ENCODE results near the gene PSMG3.

PSMG3 gene

DNA sequence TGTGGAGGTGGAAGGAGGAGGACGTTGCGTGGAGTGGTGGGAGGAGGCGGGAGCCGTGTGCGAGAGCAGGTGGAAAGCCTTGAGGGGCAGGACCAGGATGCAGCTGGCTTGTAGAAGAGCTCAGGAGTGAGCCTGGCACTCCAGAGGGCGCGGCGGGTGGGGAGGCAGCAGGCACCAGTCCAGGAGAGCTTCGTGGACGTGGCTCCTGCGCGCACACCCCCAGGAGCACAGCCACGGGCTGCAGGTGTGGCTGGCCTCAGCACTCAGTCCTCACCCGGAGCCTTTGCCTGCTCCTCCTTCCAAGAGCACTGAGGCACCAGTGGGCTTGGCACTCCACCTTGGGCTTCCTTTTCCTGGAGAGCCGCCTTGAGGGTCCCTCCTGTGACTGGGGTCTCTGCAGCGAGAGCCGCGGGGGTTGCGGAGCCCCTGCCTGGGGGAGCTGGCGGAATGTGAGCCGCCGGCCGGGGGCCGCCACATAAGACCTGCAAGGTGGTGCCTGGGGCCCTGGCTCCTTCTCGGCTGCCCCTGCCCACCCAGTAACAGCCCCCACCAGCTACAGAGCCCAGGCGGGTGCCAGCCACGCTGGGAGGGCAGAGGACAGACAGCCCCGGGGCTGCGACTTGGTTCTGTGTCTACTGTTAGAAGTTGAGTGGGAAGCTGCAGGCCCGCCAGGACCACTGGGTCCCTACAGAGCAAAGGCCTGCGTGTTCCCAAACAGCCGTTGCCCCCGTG lies 28.2 kb downstream of the PSMG3 start (continued):
- TF ChIP-seq IKZF3 (tag by site-specific recombination; IDR thresholded peaks at IDR 0.05) (no peak), ZNF707 (tag by site-specific recombination; IDR thresholded peaks at IDR 0.05) (no peak), ZNF16 (tag by site-specific recombination; IDR thresholded peaks at IDR 0.05; ENCODE audit: low read depth) (no peak)

- no peak overlapping the region for H3K4me3 ChIP-seq (ENCODE audit: low read depth, low read length)
- H3K27ac ChIP-seq (ENCODE audit: extremely low read depth, low read depth, low read length), result no peak overlapping the region
- TF ChIP-seq PRDM6 (tag by site-specific recombination; IDR thresholded peaks at IDR 0.05) (no peak), SETDB1 (IDR thresholded peaks at IDR 0.05; ENCODE audit: insufficient read length, low read length) (no peak), ZNF596 (tag by site-specific recombination; IDR thresholded peaks at IDR 0.05) (no peak), ZNF792 (tag by site-specific recombination; IDR thresholded peaks at IDR 0.05) (no peak), ZFHX2 (tag by site-specific recombination; conservative IDR thresholded peaks at IDR 0.05) (peak; percentile 49)
- peaks cover 0 to 22% of the 10 kb centered on the region in 2 experiments; a peak in 1 of 3 replicates for H3K36me3 ChIP-seq (ENCODE audit: control insufficient read depth in 2 of 2, insufficient read depth in 1 of 2, low read length in 2 of 2)
- ChIA-PET CTCF (interaction anchor here (0.6 kb wide), 1 partner anchor 406 kb away, joined by 3 read pairs; no protein-coding TSS in a partner anchor), POLR2A (interaction anchor here (0.6 to 6.8 kb wide), 3 partner anchors 15 to 1338 kb away, joined by 3 to 40 read pairs (median 6); partner anchors contain the start of gene TMEM184A)
- peaks cover 14% of the 10 kb centered on the region; the same call in 1 of the 2 replicates for H3K4me1 ChIP-seq (ENCODE audit: control insufficient read depth, insufficient read depth, low read length)
- H3K9me3 ChIP-seq (ENCODE audit: control insufficient read depth, insufficient read depth, low read depth, low read length), result no peaks in the 10 kb centered on the region
Measured at GRCh38 chr7:1540776-1541271, 29.0 kb downstream of the PSMG3 start.

- Histone ChIP-seq H3K27ac (ENCODE audit: extremely low read depth, low read depth, low read length) (no peak overlapping the region), H3K36me3 (ENCODE audit: control insufficient read depth in 2 of 2, insufficient read depth in 1 of 2, low read length in 2 of 2) (peaks cover 0 to 22% of the 10 kb centered on the region in 2 experiments; a peak in 1 of 3 replicates), H3K4me1 (ENCODE audit: control insufficient read depth, insufficient read depth, low read length) (peaks cover 14% of the 10 kb centered on the region; the same call in 1 of the 2 replicates), H3K9me3 (ENCODE audit: control insufficient read depth, insufficient read depth, low read depth, low read length) (no peaks in the 10 kb centered on the region), H3K4me3 (ENCODE audit: low read depth, low read length) (no peak overlapping the region)
- TF ChIP-seq ZNF211 (tag by site-specific recombination; IDR thresholded peaks at IDR 0.05; ENCODE audit: low read depth) (no peak), RBAK (tag by site-specific recombination; IDR thresholded peaks at IDR 0.05) (no peak), ZNF510 (tag by site-specific recombination; IDR thresholded peaks at IDR 0.05; ENCODE audit: insufficient replicate concordance) (no peak), ZFP41 (tag by site-specific recombination; IDR thresholded peaks at IDR 0.05; ENCODE audit: borderline replicate concordance) (no peak), ZNF624 (tag by site-specific recombination; IDR thresholded peaks at IDR 0.05) (no peak), ZNF404 (tag by site-specific recombination; IDR thresholded peaks at IDR 0.05) (no peak), OSR2 (tag by site-specific recombination; IDR thresholded peaks at IDR 0.05) (no peak), ZNF544 (tag by site-specific recombination; IDR thresholded peaks at IDR 0.05) (no peak), ZNF335 (tag by site-specific recombination; conservative IDR thresholded peaks at IDR 0.05) (no peak), ZBTB8A (tag by site-specific recombination; IDR thresholded peaks at IDR 0.05) (no peak)
- TF ChIP-seq, protein P1, sequence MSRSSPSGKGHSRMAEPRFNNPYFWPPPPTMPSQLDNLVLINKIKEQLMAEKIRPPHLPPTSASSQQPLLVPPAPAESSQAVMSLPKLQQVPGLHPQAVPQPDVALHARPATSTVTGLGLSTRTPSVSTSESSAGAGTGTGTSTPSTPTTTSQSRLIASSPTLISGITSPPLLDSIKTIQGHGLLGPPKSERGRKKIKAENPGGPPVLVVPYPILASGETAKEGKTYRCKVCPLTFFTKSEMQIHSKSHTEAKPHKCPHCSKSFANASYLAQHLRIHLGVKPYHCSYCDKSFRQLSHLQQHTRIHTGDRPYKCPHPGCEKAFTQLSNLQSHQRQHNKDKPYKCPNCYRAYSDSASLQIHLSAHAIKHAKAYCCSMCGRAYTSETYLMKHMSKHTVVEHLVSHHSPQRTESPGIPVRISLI (tag by site-specific recombination; IDR thresholded peaks at IDR 0.05), result no peak
- ChIA-PET CTCF (interaction anchor here (4.7 kb wide), 1 partner anchor 15 kb away, joined by 23 read pairs; the partner anchor contains the start of gene TMEM184A), POLR2A (interaction anchor here (0.6 to 6.8 kb wide), 2 partner anchors 11 to 15 kb away, joined by 4 to 40 read pairs; partner anchors contain the start of gene TMEM184A)
Measured at GRCh38 chr7:1539882-1540775, 29.7 kb downstream of the PSMG3 start.

All from HEK293 (cell line).